H1 (cell line): ENCODE measurements around the gene ERC1. TPM values are rescaled to one million over a fixed set of nuclear protein-coding genes. Genes with fewer than 3 reads are reported as not detected.

Experiments
- BRCA1 ChIP-seq: IDR thresholded peaks from 2 replicates; pipeline ENCODE4 v1.6.1; 2012; ENCODE audit warnings: low read depth, low read length, improper control_type of control experiment
- CTBP2 ChIP-seq: IDR thresholded peaks from 2 replicates; pipeline ENCODE4 v1.7.0; 2011; ENCODE audit warnings: borderline replicate concordance, mild to moderate bottlenecking, moderate library complexity, mixed read lengths, low read length; ENCODE audit not compliant: insufficient read depth, insufficient read length
- JUN ChIP-seq: IDR thresholded peaks from 2 replicates; pipeline ENCODE4 v1.6.1; 2011; ENCODE audit warnings: low read depth, mild to moderate bottlenecking, improper control_type of control experiment, low read length
- polyA plus RNA-seq, 7 experiments: library from polyadenylated mRNA; depleted of rRNA in 3 of 7; stranded (reverse) in 5 of 7; unstranded in 2 of 7; fragments of >200 nt in 5 of 7; fragments of 200-250 nt in 2 of 7; gene quantifications; 1 replicate in 5 of 7; 2 replicates in 1 of 7; 4 replicates in 1 of 7; pipeline versions ENCODE4 v1.2.1 to v1.2.3, GENCODE V29; 2011 to 2013; ENCODE audit warnings: missing spikeins in 2 of 7, mixed read lengths in 2 of 7
- total RNA-seq: library from RNA; stranded (reverse); fragmentation: NEBNext Ultra II Directional; extraction: Animal tissue kit (Norgen Biotek cat#: 25700); gene quantifications from 2 replicates; pipeline ENCODE4 v1.2.1, GENCODE V29; 2021
- TF ChIP-seq, protein P1 (sequence below): IDR thresholded peaks from 2 replicates; pipeline ENCODE4 v1.6.1; 2012; ENCODE audit warnings: inconsistent platforms

Gene ERC1
- total and polyA plus RNA-seq, 2 of the 8 experiments (the other 6 are each of a cell fraction or from before 2014, with no cell fraction given) = 7.8 to 45.7 TPM

- TF ChIP-seq, protein P1, sequence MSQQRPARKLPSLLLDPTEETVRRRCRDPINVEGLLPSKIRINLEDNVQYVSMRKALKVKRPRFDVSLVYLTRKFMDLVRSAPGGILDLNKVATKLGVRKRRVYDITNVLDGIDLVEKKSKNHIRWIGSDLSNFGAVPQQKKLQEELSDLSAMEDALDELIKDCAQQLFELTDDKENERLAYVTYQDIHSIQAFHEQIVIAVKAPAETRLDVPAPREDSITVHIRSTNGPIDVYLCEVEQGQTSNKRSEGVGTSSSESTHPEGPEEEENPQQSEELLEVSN = no peak
- TF ChIP-seq JUN (no peak), BRCA1 (no peak), CTBP2 (no peak)
- TF ChIP-seq, all 59 proteins: peak for 0
Observed at GRCh38 chr12:1174659-1175058, 183.6 kb downstream of the ERC1 start (continued).
